Activated B cell treated with CpG ODN at 0.5 μM for 24 hours (primary cell): Measurements from ENCODE around the gene NBPF26. TPM values are rescaled to one million over a fixed set of nuclear protein-coding genes. Genes with fewer than 3 reads are reported as not detected.
A peak's percentile ranks its signal among the peaks of the same experiment; 100 is the strongest.
"Not testable (repeated sequence)": the region's sequence is repeated elsewhere in the genome, so short reads cannot be mapped to it uniquely, and the experiment has no call there.

Experiments used
- ATAC-seq: fragments of 200-7000 bp; cut with Tn5 transposase; one replicate; pipeline ENCODE4 v1.10.0; 2021; ENCODE audit warnings: low read depth, mild to moderate bottlenecking, moderate library complexity
- CTCF ChIA-PET: fragments of 350-600 bp; sonication (Branson Sonifier 250); formaldehyde crosslinking; loops from one replicate; lab custom pipeline; 2021; ENCODE audit warnings: antibody characterized with exemption; lab: Charles Lee
- POLR2A ChIA-PET: fragments of 350-600 bp; sonication (Branson Sonifier 250); formaldehyde crosslinking; loops from one replicate; lab custom pipeline; 2021; ENCODE audit warnings: antibody characterized with exemption; lab: Charles Lee
- DNase-seq: peaks from one replicate; pipeline ENCODE4 v3.0.0; 2022
- H3K27ac Mint-ChIP-seq: one replicate; pipeline ENCODE4 v1.8.0; 2020; ENCODE audit warnings: mixed read lengths
- H3K27me3 Mint-ChIP-seq: one replicate; pipeline ENCODE4 v1.8.0; 2021; ENCODE audit warnings: mixed read lengths
- H3K36me3 Mint-ChIP-seq: one replicate; pipeline ENCODE4 v1.8.0; 2021; ENCODE audit warnings: low read depth, mixed read lengths
- H3K4me1 Mint-ChIP-seq: one replicate; pipeline ENCODE4 v1.8.0; 2021; ENCODE audit warnings: mixed read lengths
- H3K4me3 Mint-ChIP-seq: one replicate; pipeline ENCODE4 v1.8.0; 2020; ENCODE audit warnings: mild to moderate bottlenecking, mixed read lengths
- H3K9me3 Mint-ChIP-seq: one replicate; pipeline ENCODE4 v1.8.0; 2020; ENCODE audit warnings: mixed read lengths
- intact Hi-C: fragments of 100-400 bp; cut with micrococcal nuclease; formaldehyde crosslinking; loops from one replicate; pipeline ENCODE4 v1.15.1; 2024
- total RNA-seq: library from RNA; stranded (reverse); gene quantifications from 2 replicates; pipeline ENCODE4 v1.2.3, GENCODE V29; 2022

The NBPF26 gene
- total RNA-seq: 20.6 and 20.8 TPM in 2 replicates

DNA sequence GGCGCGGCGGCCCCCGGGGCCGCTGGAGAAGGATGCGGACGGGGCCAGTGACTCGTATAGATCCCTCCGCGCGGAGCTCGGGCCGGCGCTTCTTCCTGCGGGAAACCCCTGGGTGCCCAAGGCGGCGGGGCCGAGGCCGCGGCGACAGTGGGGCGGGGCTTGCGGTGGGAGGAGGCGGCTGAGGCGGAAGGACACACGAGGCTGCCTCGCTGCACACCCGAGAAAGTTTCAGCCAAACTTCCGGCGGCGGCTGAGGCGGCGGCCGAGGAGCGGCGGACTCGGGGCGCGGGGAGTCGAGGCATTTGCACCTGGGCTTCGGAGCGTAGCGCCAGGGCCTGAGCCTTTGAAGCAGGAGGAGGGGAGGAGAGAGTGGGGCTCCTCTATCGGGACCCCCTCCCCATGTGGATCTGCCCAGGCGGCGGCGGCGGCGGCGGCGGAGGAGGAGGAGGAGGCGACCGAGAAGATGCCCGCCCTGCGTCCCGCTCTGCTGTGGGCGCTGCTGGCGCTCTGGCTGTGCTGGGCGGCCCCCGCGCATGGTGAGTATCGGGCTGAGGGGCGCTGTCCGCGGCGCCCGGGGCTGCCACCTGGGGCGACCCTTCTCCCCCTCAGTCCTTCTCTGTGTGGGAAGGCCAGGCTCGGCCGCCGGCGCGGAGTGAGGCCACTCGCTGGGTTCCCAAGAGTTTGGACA, at the start of gene NBPF26:
Gene NBPF26, plus strand, starts transcription at position 231 of the 688 bp plus-strand sequence.
- CTCF ChIA-PET, H3K27ac Mint-ChIP-seq, H3K36me3 Mint-ChIP-seq, H3K27me3 Mint-ChIP-seq, H3K9me3 Mint-ChIP-seq, POLR2A ChIA-PET, H3K4me1 Mint-ChIP-seq, intact Hi-C loops: not testable (repeated sequence)
- peak; percentile 63 for DNase-seq
- peak within 1 kb of the TSS; percentile 69 for H3K4me3 Mint-ChIP-seq
- peak; percentile 83 for ATAC-seq

DNA sequence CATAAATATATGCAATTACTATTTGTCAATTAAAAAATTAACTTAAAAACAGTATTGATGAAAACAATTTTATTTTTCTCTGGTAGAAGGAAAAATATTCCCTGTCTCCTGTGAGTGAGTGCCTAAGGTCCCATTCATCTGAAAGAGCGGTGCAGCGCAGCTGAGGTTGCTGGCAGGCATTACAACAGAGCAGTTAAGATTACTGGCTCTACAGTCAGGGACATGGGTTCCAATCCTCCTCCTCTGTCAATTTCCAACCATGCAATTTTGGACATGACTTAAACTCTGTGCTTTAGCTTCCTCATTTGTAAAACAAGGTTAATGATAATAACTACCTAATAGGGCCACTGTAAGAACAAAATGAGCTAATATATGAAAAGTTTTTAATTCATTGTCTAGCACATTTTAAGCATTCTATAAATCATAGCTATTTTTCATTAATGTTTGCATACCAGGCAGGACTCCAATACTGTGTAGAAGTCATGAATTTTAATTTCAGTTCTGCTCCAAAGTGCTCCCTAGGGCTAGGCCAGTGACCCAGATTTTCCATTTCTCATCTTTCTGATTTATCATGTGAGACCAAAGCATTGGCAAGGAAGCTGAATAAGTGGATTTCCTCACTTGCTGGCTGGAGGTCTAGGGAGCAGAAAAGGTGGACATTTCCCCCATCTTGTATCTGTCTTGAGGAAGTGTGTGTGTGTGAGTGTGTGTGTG, 43.5 kb upstream of the NBPF26 start:
- H3K27me3 Mint-ChIP-seq, H3K27ac Mint-ChIP-seq, DNase-seq, H3K9me3 Mint-ChIP-seq, POLR2A ChIA-PET, H3K36me3 Mint-ChIP-seq, intact Hi-C loops, H3K4me3 Mint-ChIP-seq, ATAC-seq, CTCF ChIA-PET, H3K4me1 Mint-ChIP-seq: not testable (repeated sequence)

DNA sequence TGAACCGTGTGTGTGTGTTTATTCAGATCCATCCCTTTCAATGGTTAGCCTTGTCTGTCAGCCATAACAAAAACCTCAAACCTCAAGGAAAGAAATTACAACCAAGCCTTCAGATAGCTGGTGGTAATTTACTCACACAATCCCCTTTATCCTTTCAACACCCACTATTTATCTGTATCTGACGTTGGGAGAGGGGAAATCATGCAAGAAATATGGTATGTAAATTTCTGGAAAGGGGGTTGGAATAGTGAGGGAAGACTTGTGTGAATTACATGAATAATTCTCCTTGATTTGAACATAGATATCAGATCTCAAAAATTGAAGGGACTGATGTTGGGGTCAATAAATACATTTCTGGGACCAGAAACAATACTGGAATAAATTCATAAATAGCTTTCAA, 42.8 kb upstream of the NBPF26 start:
- H3K9me3 Mint-ChIP-seq, POLR2A ChIA-PET, CTCF ChIA-PET, intact Hi-C loops, H3K4me1 Mint-ChIP-seq, H3K36me3 Mint-ChIP-seq, DNase-seq, H3K4me3 Mint-ChIP-seq, H3K27ac Mint-ChIP-seq, ATAC-seq, H3K27me3 Mint-ChIP-seq: not testable (repeated sequence)

DNA sequence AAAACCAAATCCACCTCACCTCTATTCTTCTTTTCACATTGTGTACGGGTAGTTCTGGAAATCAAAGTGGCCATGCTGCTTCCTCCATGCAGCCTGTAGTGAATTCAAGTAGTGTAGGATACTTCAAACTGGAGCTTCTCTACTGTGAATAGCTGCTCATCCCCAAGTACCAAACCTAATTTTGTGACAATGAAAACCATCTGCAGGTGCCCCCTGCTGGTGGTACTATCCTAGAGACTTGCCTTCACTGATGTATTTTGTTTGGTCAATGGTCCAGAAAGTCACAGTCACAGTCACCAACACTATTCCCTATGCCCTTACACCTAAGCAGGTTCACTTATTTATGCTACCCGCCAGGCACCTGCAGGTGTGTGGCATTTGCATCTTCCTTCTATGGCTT, 39.3 kb upstream of the NBPF26 start:
- peak; percentile 81 for ATAC-seq
- CTCF ChIA-PET, H3K27me3 Mint-ChIP-seq, intact Hi-C loops, H3K4me3 Mint-ChIP-seq, DNase-seq, H3K9me3 Mint-ChIP-seq, H3K36me3 Mint-ChIP-seq, H3K4me1 Mint-ChIP-seq, H3K27ac Mint-ChIP-seq, POLR2A ChIA-PET: not testable (repeated sequence)

DNA sequence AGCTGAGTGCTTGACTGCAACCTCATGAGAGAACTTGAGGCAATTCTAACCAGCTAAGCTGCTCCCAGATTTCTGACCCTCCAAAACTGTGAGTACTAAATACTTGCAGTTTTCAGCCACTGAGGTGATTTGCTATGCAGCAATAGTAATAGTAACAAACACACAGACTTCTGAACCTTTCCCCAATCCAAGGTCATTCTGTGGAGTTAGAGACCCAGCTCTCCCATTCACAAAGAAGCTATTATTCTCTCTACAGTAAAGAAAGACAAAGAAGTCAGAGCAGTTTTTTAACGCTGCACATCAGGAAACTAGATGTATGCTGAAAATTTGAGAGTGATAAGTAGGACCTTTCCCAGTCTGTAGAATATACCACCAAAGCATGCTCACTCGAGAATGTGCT, 38.1 kb upstream of the NBPF26 start:
- DNase-seq, H3K9me3 Mint-ChIP-seq: not testable (repeated sequence)

DNA sequence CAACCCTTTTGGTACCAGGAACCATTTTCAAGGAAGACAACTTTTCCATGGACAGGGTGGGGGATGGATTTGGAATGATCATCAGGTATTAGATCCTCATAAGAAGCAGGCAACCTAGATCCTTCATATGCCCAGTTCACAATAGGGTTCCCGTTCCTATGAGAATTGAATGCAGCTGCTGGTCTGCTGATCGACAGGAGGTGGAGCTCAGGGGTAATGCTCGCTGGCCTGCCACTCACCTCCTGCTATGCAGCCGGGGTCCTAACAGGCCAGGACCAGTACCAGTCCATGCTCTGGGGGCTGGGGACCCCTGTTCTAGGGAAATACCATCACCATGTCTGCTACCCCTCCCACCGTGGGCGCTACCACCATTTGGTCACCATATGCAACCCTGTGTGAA, 36.5 kb upstream of the NBPF26 start:
- H3K4me3 Mint-ChIP-seq, DNase-seq, CTCF ChIA-PET, H3K9me3 Mint-ChIP-seq, ATAC-seq, H3K27ac Mint-ChIP-seq, intact Hi-C loops, H3K27me3 Mint-ChIP-seq, H3K4me1 Mint-ChIP-seq, POLR2A ChIA-PET, H3K36me3 Mint-ChIP-seq: not testable (repeated sequence)

More for the DNA sequence above, 38.1 kb upstream of the NBPF26 start:
- H3K4me1 Mint-ChIP-seq, intact Hi-C loops, CTCF ChIA-PET, H3K27ac Mint-ChIP-seq, H3K4me3 Mint-ChIP-seq, H3K36me3 Mint-ChIP-seq, POLR2A ChIA-PET, ATAC-seq, H3K27me3 Mint-ChIP-seq: not testable (repeated sequence)

DNA sequence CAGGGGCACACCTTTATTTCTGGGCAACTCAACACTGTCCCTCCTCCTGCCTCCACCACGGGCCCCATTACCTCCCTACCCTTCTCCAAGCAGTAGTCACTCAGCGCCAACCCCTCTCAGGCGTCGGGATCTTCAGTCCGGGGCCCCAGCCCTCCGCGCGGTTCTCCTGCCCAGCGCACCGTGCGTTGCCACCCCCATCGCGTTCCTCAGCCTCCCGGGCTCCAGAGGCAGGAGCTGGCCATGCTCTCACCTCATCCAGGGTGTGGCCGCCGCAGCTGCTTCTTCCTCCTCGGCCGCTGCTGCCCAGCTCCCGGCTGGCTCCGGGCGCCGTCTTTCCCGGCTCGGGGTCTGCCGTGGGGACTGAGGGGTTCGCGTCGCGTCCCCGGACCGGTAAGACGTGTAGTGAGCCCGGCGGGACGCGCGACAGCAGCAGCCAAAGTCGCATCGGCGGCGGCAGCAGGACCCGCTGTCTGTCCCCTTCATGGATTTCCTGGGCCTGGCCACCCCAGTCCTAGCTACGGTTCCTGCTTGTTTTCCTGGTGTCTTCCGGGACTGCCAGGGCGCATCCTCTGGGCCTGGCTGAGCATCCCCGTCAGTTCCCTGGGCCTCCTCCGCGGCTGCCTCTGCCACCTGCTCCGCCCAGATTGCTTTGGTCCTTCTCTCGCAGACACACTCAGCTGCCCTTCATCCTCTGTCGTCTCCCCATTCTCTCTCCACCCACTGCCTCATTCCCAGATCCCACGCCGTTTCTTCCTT, 22.8 kb upstream of the NBPF26 start:
- ATAC-seq, CTCF ChIA-PET, H3K4me1 Mint-ChIP-seq, H3K4me3 Mint-ChIP-seq, H3K9me3 Mint-ChIP-seq, DNase-seq, intact Hi-C loops, H3K36me3 Mint-ChIP-seq, H3K27me3 Mint-ChIP-seq, H3K27ac Mint-ChIP-seq, POLR2A ChIA-PET: not testable (repeated sequence)

DNA sequence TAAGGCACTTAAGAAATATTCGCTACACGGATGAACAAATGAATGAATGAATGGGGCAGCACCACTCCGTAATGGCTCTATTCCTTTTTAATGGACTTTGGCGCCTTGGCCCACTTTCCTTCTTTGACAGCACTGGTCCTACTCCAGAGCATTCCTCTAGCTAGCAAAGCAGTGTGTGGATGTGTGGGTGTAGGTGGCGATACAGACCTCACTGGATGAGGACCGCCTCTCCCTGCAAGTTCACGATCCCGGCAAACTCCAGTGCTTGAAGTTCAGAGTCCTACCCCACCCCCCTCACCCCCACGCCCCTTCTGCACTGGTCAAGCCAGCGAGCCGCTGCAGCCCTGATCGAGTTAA, 409 bp upstream of the NBPF26 start:
- H3K4me1 Mint-ChIP-seq, intact Hi-C loops, H3K9me3 Mint-ChIP-seq, DNase-seq, H3K36me3 Mint-ChIP-seq, ATAC-seq, H3K27me3 Mint-ChIP-seq, POLR2A ChIA-PET, CTCF ChIA-PET, H3K27ac Mint-ChIP-seq, H3K4me3 Mint-ChIP-seq: not testable (repeated sequence)

DNA sequence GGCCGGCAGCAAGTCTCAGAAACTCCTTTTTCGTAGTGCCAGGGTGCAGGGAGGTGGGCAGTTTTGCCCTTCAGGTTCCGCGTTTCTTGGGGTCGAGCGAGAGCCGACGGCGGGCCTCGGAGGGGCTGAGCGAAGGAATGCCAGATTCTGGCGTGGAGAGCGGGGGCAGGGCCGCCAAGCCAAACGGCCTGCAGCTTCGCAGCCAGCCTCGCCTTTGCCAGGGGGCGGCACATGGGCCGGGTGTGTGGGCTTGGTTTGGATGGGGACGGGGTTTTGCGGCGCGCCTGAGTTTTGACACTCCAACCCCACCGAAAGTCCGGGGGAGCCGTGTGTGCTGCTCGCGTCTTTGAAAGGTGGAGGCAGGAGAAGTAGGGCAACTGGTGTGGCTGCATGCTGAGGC, 762 bp downstream of the NBPF26 start:
- H3K27me3 Mint-ChIP-seq, H3K9me3 Mint-ChIP-seq, H3K27ac Mint-ChIP-seq, H3K4me1 Mint-ChIP-seq, intact Hi-C loops, ATAC-seq, CTCF ChIA-PET, POLR2A ChIA-PET, H3K36me3 Mint-ChIP-seq: not testable (repeated sequence)
- H3K4me3 Mint-ChIP-seq: peak overlapping the region; percentile 68
- DNase-seq: peak; percentile 17

DNA sequence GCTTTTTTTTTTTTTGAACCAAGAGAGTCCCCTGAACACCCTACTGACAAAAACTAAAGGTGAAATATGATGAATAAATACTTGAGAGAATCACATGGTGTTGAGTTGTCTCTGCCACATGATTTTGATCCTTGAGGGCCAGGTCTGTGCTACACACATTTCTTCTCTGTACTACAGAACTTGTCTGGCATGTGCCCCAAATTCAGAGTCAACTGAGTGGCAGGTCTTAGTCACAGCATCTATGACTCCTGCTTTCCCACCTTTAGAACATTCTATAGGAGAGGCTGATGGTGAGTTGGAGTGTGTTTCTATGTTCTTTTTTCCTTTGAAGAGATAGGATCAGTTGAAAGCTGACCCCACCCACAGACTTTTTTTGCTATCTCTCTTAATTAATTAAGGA, 5.1 kb downstream of the NBPF26 start:
- CTCF ChIA-PET, DNase-seq, H3K9me3 Mint-ChIP-seq, intact Hi-C loops, H3K27ac Mint-ChIP-seq, H3K36me3 Mint-ChIP-seq, H3K27me3 Mint-ChIP-seq, POLR2A ChIA-PET, H3K4me3 Mint-ChIP-seq, ATAC-seq, H3K4me1 Mint-ChIP-seq: not testable (repeated sequence)

DNA sequence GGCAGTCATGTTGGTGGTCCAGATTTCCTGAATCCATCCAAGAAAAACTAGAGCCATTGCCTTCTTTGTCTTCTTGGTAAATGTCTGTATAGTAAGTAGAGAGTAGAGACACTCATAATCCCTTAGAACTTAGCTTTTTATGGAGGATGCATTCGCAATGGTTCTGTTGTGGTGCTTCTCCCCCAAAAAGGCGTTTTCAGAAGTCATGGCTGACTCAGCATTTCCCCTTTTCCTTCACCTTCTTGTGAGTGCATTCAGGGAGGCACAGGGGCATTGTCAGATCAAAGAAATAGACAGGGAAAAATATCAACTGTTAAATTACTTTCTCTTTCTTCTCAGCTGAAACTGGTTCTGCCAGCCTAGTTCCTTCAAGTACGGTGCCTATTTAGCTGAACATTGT, 45.3 kb downstream of the NBPF26 start:
- intact Hi-C loops, H3K36me3 Mint-ChIP-seq, H3K27ac Mint-ChIP-seq, POLR2A ChIA-PET, CTCF ChIA-PET, DNase-seq, H3K4me1 Mint-ChIP-seq, ATAC-seq, H3K4me3 Mint-ChIP-seq, H3K27me3 Mint-ChIP-seq, H3K9me3 Mint-ChIP-seq: not testable (repeated sequence)

DNA sequence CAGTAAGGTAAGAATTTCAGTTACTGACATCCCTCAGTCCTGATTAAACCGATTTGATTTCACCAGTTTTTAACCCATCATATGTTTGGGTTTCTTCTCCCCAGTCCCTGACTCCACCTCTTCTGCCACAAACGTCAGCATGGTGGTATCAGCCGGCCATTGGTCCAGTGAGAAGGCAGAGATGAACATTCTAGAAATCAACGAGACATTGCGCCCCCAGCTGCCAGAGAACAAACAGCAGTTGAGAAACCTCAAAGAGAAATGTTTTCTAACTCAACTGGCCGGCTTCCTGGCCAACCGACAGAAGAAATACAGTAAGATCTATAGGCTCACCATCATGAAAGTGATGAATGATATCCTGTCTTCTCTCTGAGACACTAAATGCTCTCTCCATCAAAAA, 81.7 kb downstream of the NBPF26 start:
- ATAC-seq, CTCF ChIA-PET, DNase-seq, intact Hi-C loops, H3K4me3 Mint-ChIP-seq, POLR2A ChIA-PET, H3K27me3 Mint-ChIP-seq, H3K27ac Mint-ChIP-seq, H3K9me3 Mint-ChIP-seq, H3K4me1 Mint-ChIP-seq, H3K36me3 Mint-ChIP-seq: not testable (repeated sequence)
